HCT116 (cell line): ENCODE measurements around the gene FGD4. TPM values are rescaled to one million over a fixed set of nuclear protein-coding genes. Genes with fewer than 3 reads are reported as not detected.

Source experiments
- ATAC-seq: fragments of 200-7000 bp; cut with Tn5 transposase; 2 replicates; pipeline ENCODE4 v1.9.1; 2020; ENCODE audit warnings: mild to moderate bottlenecking, moderate library complexity
- BruUV-seq: library from RNA; stranded (reverse); fragments of 400-500 nt; replicated peaks from 2 replicates; lab custom pipeline; 2021; lab: Mats Ljungman, UMichigan
- CTCF ChIA-PET: fragments of 300-600 bp; sonication (Branson Sonifier 250); formaldehyde crosslinking; loops from one replicate; lab custom pipeline; 2021; ENCODE audit warnings: antibody characterized with exemption; lab: Charles Lee
- POLR2A ChIA-PET: fragments of 300-600, 350-600 bp; sonication (Branson Sonifier 250); formaldehyde crosslinking; loops from one replicate; lab custom pipeline; 2021; ENCODE audit warnings: antibody characterized with exemption; lab: Charles Lee
- RAD21 ChIA-PET, 2 experiments: fragments of 300-600 bp; sonication (Branson Sonifier 250); formaldehyde crosslinking; loops; one replicate each; lab custom pipeline; 2023; ENCODE audit warnings: low total read pairs in 2 of 2; ENCODE audit not compliant: uncharacterized antibody in 2 of 2, unreplicated experiment in 2 of 2, low non-redundant PET in 1 of 2; lab: Charles Lee
- DNase-seq: peaks from one replicate; pipeline ENCODE4 v3.0.0-alpha.2; 2010; ENCODE audit warnings: low read depth, low spot score
- H2AFZ ChIP-seq: fragments of 200-600 bp; shearing (Covaris generic), sonication (generic); 2 replicates; pipeline ENCODE4 v1.6.1; 2017; ENCODE audit warnings: low read depth, mixed run types, mixed read lengths, antibody characterized with exemption, low read length; ENCODE audit not compliant: poor library complexity, severe bottlenecking
- H3K27ac ChIP-seq: 2 replicates; pipeline ENCODE4 v1.5.1; 2012; ENCODE audit warnings: low read depth, low read length
- H3K27me3 ChIP-seq: fragments of 200-600 bp; sonication (generic); 2 replicates; pipeline ENCODE4 v1.6.1; 2016; ENCODE audit warnings: mixed run types, low read length, mixed read lengths; ENCODE audit not compliant: insufficient read depth
- H3K36me3 ChIP-seq, 2 experiments: fragments of 200-500 bp in 1 of 2; fragments of 200-600 bp in 1 of 2; sonication (Bioruptor generic) in 1 of 2; sonication (generic) in 1 of 2; 2 replicates each; pipeline versions ENCODE4 v1.5.1 to v1.6.1; 2014 to 2016; ENCODE audit warnings: low read length in 2 of 2, inconsistent platforms in 1 of 2, mixed read lengths in 1 of 2, mixed run types in 1 of 2; ENCODE audit not compliant: insufficient read depth in 2 of 2, control insufficient read depth in 1 of 2
- H3K4me1 ChIP-seq, 2 experiments: fragments of 200-600 bp in 1 of 2; sonication (generic) in 1 of 2; 2 replicates each; pipeline versions ENCODE4 v1.5.1 to v1.6.1; 2012 to 2017; ENCODE audit warnings: low read length in 2 of 2, inconsistent platforms in 1 of 2, mild to moderate bottlenecking in 1 of 2, mixed read lengths in 1 of 2, mixed run types in 1 of 2, moderate library complexity in 1 of 2; ENCODE audit not compliant: insufficient read depth in 2 of 2, control insufficient read depth in 1 of 2
- H3K4me2 ChIP-seq: fragments of 200-600 bp; sonication (generic); 2 replicates; pipeline ENCODE4 v1.6.1; 2017; ENCODE audit warnings: mixed run types, low read length, mixed read lengths
- H3K4me3 ChIP-seq, 2 experiments: fragments of 200-600 bp in 1 of 2; sonication (generic) in 1 of 2; replicated peaks in 1 of 2; 2 replicates each; pipeline ENCODE4 v1.5.1; 2011 to 2016; ENCODE audit warnings: low read length in 2 of 2, control low read depth in 1 of 2, low read depth in 1 of 2, mild to moderate bottlenecking in 1 of 2, mixed read lengths in 1 of 2, mixed run types in 1 of 2
- H3K79me2 ChIP-seq: fragments of 200-600 bp; sonication (generic); 2 replicates; pipeline ENCODE4 v1.6.1; 2017; ENCODE audit warnings: mild to moderate bottlenecking, mixed run types, low read length, moderate library complexity, mixed read lengths; ENCODE audit not compliant: insufficient read depth
- H3K9ac ChIP-seq: fragments of 200-600 bp; sonication (generic); 2 replicates; pipeline ENCODE4 v1.6.1; 2016; ENCODE audit warnings: low read length, mixed read lengths
- H3K9me2 ChIP-seq: fragments of 200-600 bp; sonication (generic), shearing (Covaris generic); 2 replicates; pipeline ENCODE4 v1.6.1; 2017; ENCODE audit warnings: mixed run types, mild to moderate bottlenecking, moderate library complexity; ENCODE audit not compliant: insufficient read depth
- H3K9me3 ChIP-seq, 2 experiments: fragments of 200-500 bp in 1 of 2; fragments of 200-600 bp in 1 of 2; sonication (Bioruptor generic) in 1 of 2; sonication (generic) in 1 of 2; 2 replicates each; pipeline ENCODE4 v1.6.1; 2014 to 2017; ENCODE audit warnings: low read length in 2 of 2, mixed read lengths in 2 of 2, inconsistent platforms in 1 of 2, low read depth in 1 of 2, mild to moderate bottlenecking in 1 of 2, mixed run types in 1 of 2, moderate library complexity in 1 of 2; ENCODE audit not compliant: control insufficient read depth in 1 of 2, insufficient read depth in 1 of 2
- H4K20me1 ChIP-seq: fragments of 200-600 bp; sonication (generic), shearing (Covaris generic); 2 replicates; pipeline ENCODE4 v1.6.1; 2017; ENCODE audit warnings: mixed run types, mild to moderate bottlenecking, moderate library complexity; ENCODE audit not compliant: insufficient read depth
- CBX3 ChIP-seq: IDR thresholded peaks from 2 replicates; pipeline ENCODE4 v1.6.1; 2012; ENCODE audit warnings: low read depth
- CEBPB ChIP-seq: IDR thresholded peaks from 2 replicates; pipeline ENCODE4 v1.6.1; 2012; ENCODE audit warnings: low read depth
- CTCF ChIP-seq, 3 experiments: fragments of 200-600 bp in 1 of 3; sonication (generic) in 1 of 3; IDR thresholded peaks in 2 of 3; conservative IDR thresholded peaks in 1 of 3; 2 replicates each; pipeline ENCODE4 v1.5.1; 2012 to 2017; ENCODE audit warnings: low read depth in 2 of 3, low read length in 2 of 3, antibody characterized with exemption in 1 of 3, borderline replicate concordance in 1 of 3, control low read depth in 1 of 3, mild to moderate bottlenecking in 1 of 3, mixed read lengths in 1 of 3, mixed run types in 1 of 3, moderate library complexity in 1 of 3; ENCODE audit not compliant: insufficient read depth in 1 of 3
- EGR1 ChIP-seq: IDR thresholded peaks from 2 replicates; pipeline ENCODE4 v1.6.1; 2012; ENCODE audit warnings: low read depth
- ELF1 ChIP-seq: IDR thresholded peaks from 2 replicates; pipeline ENCODE4 v1.6.1; 2012; ENCODE audit warnings: low read depth, borderline replicate concordance
- EZH2 ChIP-seq: fragments of 200-600 bp; sonication (generic); IDR thresholded peaks from 2 replicates; pipeline ENCODE4 v1.6.1; 2017; ENCODE audit warnings: antibody characterized with exemption, mixed run types
- FOSL1 ChIP-seq: IDR thresholded peaks from 2 replicates; pipeline ENCODE4 v1.6.1; 2012; ENCODE audit warnings: low read depth
- JUND ChIP-seq: IDR thresholded peaks from 2 replicates; pipeline ENCODE4 v1.6.1; 2012
- MAX ChIP-seq: IDR thresholded peaks from 2 replicates; pipeline ENCODE4 v1.6.1; 2012
- POLR2AphosphoS5 ChIP-seq: IDR thresholded peaks from 2 replicates; pipeline ENCODE4 v1.6.1; 2011; ENCODE audit warnings: mild to moderate bottlenecking, low read depth, low read length, moderate library complexity
- SIN3A ChIP-seq: IDR thresholded peaks from 2 replicates; pipeline ENCODE4 v1.6.1; 2012; ENCODE audit warnings: low read depth
- SP1 ChIP-seq: IDR thresholded peaks from 2 replicates; pipeline ENCODE4 v1.6.1; 2012; ENCODE audit warnings: low read depth
- SRF ChIP-seq: IDR thresholded peaks from 2 replicates; pipeline ENCODE4 v1.6.1; 2012; ENCODE audit warnings: low read depth
- TCF7L2 ChIP-seq: IDR thresholded peaks from 2 replicates; pipeline ENCODE4 v1.7.0; 2011; ENCODE audit warnings: borderline replicate concordance, inconsistent platforms; ENCODE audit not compliant: insufficient read depth, insufficient read length; ENCODE audit errors: extremely low read depth
- ZFX ChIP-seq: fragments of 450-650 bp; IDR thresholded peaks from 2 replicates; pipeline ENCODE4 v1.6.1; 2017
- ZNF274 ChIP-seq: fragments of 200-500 bp; sonication (Bioruptor generic); IDR thresholded peaks from 2 replicates; pipeline ENCODE4 v1.6.1; 2014; ENCODE audit warnings: mild to moderate bottlenecking, low read depth, low read length, inconsistent platforms
- intact Hi-C: fragments of 100-400 bp; cut with micrococcal nuclease; formaldehyde crosslinking; loops from 2 replicates; pipeline ENCODE4 v1.10.0; 2022
- total RNA-seq: library from RNA; stranded (reverse); gene quantifications from one replicate; pipeline ENCODE4 v1.2.1, GENCODE V29; 2021; ENCODE audit not compliant: unreplicated experiment
- TF ChIP-seq, protein P1 (sequence below): IDR thresholded peaks from 2 replicates; pipeline ENCODE4 v1.6.1; 2012
- TF ChIP-seq, protein P2 (sequence below): IDR thresholded peaks from 2 replicates; pipeline ENCODE4 v1.6.1; 2012; ENCODE audit warnings: low read depth

Gene FGD4
- total RNA-seq, 1 experiment from 2014 or later, result 7.7 TPM

DNA sequence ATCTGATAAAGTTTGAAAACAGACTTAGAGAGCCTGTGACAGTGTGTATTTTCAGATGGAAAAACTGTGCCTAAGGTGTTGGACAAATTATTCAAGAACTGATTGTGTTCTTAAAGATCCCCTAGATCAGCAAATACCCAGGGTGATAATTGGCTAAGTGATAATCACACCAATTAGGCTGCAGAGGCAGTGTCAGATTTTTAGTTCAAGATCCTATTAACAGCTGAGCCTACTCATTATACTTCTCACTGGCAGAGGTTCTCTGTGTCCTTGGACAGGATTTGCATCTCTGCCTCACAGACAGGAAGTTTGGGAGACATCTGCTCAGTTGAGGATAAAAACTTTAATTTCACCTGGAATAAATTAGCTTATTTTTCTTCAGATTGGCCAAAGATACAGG lies 4.3 kb upstream of the FGD4 start:
- POLR2A ChIA-PET, result no interaction called here
- Histone ChIP-seq H3K9me2 (no peaks in the 10 kb centered on the region), H4K20me1 (no peaks in the 10 kb centered on the region), H3K4me1 (peaks cover 6 to 12% of the 10 kb centered on the region in 2 experiments), H3K4me2 (no peak overlapping the region), H3K79me2 (no peaks in the 10 kb centered on the region), H3K36me3 (no peaks in the 10 kb centered on the region), H3K4me3 (no peak overlapping the region), H3K9me3 (no peaks in the 10 kb centered on the region), H3K27me3 (no peaks in the 10 kb centered on the region), H3K27ac (no peak overlapping the region), H3K9ac (no peak overlapping the region), H2AFZ (peak overlapping the region; percentile 42)
- DNase-seq (no peak), ATAC-seq (no peak)
- TF ChIP-seq CTCF (IDR thresholded peaks at IDR 0.05 in 2 of 3, conservative IDR thresholded peaks at IDR 0.05 in 1 of 3; ENCODE audit: borderline replicate concordance in 1 of 3, insufficient read depth in 1 of 3, low read depth in 2 of 3, low read length in 2 of 3), result no peak
- TF ChIP-seq POLR2AphosphoS5, result no peak
- TF ChIP-seq SRF, result no peak
- TF ChIP-seq ELF1, result no peak
- TF ChIP-seq, protein P1, sequence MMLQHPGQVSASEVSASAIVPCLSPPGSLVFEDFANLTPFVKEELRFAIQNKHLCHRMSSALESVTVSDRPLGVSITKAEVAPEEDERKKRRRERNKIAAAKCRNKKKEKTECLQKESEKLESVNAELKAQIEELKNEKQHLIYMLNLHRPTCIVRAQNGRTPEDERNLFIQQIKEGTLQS, result no peak
- no peak for TF ChIP-seq CEBPB
- TF ChIP-seq SIN3A, result no peak
- TF ChIP-seq JUND, result no peak
- no peak for TF ChIP-seq FOSL1
- no peak for TF ChIP-seq EGR1
- TF ChIP-seq ZFX, result no peak
- TF ChIP-seq MAX, result no peak
- TF ChIP-seq EZH2, result no peak
- TF ChIP-seq SP1, result no peak
- no peak for TF ChIP-seq TCF7L2
- TF ChIP-seq, protein P2, sequence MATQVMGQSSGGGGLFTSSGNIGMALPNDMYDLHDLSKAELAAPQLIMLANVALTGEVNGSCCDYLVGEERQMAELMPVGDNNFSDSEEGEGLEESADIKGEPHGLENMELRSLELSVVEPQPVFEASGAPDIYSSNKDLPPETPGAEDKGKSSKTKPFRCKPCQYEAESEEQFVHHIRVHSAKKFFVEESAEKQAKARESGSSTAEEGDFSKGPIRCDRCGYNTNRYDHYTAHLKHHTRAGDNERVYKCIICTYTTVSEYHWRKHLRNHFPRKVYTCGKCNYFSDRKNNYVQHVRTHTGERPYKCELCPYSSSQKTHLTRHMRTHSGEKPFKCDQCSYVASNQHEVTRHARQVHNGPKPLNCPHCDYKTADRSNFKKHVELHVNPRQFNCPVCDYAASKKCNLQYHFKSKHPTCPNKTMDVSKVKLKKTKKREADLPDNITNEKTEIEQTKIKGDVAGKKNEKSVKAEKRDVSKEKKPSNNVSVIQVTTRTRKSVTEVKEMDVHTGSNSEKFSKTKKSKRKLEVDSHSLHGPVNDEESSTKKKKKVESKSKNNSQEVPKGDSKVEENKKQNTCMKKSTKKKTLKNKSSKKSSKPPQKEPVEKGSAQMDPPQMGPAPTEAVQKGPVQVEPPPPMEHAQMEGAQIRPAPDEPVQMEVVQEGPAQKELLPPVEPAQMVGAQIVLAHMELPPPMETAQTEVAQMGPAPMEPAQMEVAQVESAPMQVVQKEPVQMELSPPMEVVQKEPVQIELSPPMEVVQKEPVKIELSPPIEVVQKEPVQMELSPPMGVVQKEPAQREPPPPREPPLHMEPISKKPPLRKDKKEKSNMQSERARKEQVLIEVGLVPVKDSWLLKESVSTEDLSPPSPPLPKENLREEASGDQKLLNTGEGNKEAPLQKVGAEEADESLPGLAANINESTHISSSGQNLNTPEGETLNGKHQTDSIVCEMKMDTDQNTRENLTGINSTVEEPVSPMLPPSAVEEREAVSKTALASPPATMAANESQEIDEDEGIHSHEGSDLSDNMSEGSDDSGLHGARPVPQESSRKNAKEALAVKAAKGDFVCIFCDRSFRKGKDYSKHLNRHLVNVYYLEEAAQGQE, result no peak
- TF ChIP-seq ZNF274, result no peak
- TF ChIP-seq CBX3, result no peak
- no TSS peak for BruUV-seq
- CTCF ChIA-PET, result no interaction called here
- RAD21 ChIA-PET, result no interaction called here
- intact Hi-C loops, result no loop called here
